ENCODE measurements around the gene ADGRG4. TPM values are rescaled to one million over a fixed set of nuclear protein-coding genes. Genes with fewer than 3 reads are reported as not detected.

ADGRG4 gene
- polyA plus RNA-seq, 2 of the 4 experiments (the other 2 are of a cell fraction): not detected

DNA sequence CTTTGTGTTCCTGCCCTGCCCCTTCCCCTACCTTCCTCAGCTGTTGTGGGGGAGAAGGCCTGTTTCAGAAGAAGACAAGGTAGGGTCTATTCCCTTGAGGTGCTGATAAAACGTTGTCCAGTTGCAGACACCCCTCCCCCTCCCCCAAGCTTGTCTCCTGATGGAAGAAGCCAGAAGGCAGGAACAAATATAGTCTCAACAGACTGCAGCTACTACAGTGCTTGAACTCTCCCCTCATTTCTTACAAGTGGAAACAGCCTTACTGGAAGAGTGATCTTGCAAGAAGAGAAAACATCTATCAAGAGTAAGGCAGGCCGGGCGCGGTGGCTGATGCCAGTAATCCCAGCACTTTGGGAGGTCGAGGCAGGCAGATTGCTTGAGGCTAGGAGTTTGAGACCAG lies 38.5 kb upstream of the ADGRG4 start (continued):
- TF ChIP-seq, protein P1, sequence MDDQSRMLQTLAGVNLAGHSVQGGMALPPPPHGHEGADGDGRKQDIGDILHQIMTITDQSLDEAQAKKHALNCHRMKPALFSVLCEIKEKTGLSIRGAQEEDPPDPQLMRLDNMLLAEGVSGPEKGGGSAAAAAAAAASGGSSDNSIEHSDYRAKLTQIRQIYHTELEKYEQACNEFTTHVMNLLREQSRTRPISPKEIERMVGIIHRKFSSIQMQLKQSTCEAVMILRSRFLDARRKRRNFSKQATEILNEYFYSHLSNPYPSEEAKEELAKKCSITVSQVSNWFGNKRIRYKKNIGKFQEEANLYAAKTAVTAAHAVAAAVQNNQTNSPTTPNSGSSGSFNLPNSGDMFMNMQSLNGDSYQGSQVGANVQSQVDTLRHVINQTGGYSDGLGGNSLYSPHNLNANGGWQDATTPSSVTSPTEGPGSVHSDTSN (IDR thresholded peaks at IDR 0.05): no peak

DNA sequence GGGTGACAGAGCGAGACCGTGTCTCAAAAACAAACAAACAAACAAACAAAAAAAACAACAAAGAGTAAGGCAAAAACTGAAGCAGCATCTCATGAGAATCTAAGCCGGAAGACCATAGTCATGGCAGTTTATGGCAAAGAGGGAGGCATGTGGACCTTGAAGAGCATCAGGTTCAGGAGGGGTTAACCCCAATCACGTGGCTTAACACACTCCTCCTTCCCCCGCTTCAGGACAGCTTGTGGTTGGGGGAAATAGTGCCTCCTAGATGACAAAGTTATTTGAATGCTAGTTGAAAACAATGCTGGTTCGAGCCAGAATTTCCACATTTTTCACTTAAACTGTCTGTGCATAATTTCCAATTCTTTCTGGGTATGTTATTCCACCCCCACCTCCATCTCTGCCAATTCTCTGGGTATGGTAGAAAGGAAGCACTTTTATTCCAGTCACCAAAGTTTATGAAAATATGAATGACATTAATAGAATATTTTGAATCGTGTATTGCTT lies 37.9 kb upstream of the ADGRG4 start:
- Histone ChIP-seq H3K4me3 (no peak overlapping the region), H3K9me3 (no peaks in the 10 kb centered on the region), H3K4me2 (no peak overlapping the region), H3K4me1 (peaks cover 12% of the 10 kb centered on the region), H3K27ac (no peak overlapping the region)
- CTCF ChIA-PET: no interaction called here
- WGBS (ENCODE audit: missing lambda C conversion rate): 68% methylated on average over 7 of the region's 7 CpGs
- TF ChIP-seq TFCP2L1 (CRISPR knock-in tag; IDR thresholded peaks at IDR 0.05): no peak
- no peak for TF ChIP-seq RFX5 (IDR thresholded peaks at IDR 0.05)
- TF ChIP-seq NPAS2 (CRISPR knock-in tag; IDR thresholded peaks at IDR 0.05; ENCODE audit: borderline replicate concordance): no peak
- no peak for TF ChIP-seq KDM1A (IDR thresholded peaks at IDR 0.05; ENCODE audit: low read depth)
- TF ChIP-seq, protein P2, sequence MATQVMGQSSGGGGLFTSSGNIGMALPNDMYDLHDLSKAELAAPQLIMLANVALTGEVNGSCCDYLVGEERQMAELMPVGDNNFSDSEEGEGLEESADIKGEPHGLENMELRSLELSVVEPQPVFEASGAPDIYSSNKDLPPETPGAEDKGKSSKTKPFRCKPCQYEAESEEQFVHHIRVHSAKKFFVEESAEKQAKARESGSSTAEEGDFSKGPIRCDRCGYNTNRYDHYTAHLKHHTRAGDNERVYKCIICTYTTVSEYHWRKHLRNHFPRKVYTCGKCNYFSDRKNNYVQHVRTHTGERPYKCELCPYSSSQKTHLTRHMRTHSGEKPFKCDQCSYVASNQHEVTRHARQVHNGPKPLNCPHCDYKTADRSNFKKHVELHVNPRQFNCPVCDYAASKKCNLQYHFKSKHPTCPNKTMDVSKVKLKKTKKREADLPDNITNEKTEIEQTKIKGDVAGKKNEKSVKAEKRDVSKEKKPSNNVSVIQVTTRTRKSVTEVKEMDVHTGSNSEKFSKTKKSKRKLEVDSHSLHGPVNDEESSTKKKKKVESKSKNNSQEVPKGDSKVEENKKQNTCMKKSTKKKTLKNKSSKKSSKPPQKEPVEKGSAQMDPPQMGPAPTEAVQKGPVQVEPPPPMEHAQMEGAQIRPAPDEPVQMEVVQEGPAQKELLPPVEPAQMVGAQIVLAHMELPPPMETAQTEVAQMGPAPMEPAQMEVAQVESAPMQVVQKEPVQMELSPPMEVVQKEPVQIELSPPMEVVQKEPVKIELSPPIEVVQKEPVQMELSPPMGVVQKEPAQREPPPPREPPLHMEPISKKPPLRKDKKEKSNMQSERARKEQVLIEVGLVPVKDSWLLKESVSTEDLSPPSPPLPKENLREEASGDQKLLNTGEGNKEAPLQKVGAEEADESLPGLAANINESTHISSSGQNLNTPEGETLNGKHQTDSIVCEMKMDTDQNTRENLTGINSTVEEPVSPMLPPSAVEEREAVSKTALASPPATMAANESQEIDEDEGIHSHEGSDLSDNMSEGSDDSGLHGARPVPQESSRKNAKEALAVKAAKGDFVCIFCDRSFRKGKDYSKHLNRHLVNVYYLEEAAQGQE (IDR thresholded peaks at IDR 0.05): no peak
- TF ChIP-seq TP53 (CRISPR knock-in tag; IDR thresholded peaks at IDR 0.05): no peak
- TF ChIP-seq HOXB13 (CRISPR knock-in tag; IDR thresholded peaks at IDR 0.05; ENCODE audit: low read depth): no peak
- TF ChIP-seq, protein P3, sequence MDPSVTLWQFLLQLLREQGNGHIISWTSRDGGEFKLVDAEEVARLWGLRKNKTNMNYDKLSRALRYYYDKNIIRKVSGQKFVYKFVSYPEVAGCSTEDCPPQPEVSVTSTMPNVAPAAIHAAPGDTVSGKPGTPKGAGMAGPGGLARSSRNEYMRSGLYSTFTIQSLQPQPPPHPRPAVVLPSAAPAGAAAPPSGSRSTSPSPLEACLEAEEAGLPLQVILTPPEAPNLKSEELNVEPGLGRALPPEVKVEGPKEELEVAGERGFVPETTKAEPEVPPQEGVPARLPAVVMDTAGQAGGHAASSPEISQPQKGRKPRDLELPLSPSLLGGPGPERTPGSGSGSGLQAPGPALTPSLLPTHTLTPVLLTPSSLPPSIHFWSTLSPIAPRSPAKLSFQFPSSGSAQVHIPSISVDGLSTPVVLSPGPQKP (IDR thresholded peaks at IDR 0.05; ENCODE audit: low read depth, low read length): no peak
- no peak for TF ChIP-seq POLR2A (IDR thresholded peaks at IDR 0.05; ENCODE audit: low read length)
- no peak for TF ChIP-seq BHLHE40 (IDR thresholded peaks at IDR 0.05; ENCODE audit: low read depth, low read length)
- TF ChIP-seq ESRRA (IDR thresholded peaks at IDR 0.05; ENCODE audit: borderline replicate concordance, low read length): no peak
- TF ChIP-seq ZSCAN20 (CRISPR knock-in tag; IDR thresholded peaks at IDR 0.05): no peak
- no peak for TF ChIP-seq HDAC2 (IDR thresholded peaks at IDR 0.05)
- TF ChIP-seq ZFP36 (IDR thresholded peaks at IDR 0.05; ENCODE audit: borderline replicate concordance, partially characterized antibody): no peak
- TF ChIP-seq CBX8 (IDR thresholded peaks at IDR 0.05): no peak
- no peak for TF ChIP-seq JUN (IDR thresholded peaks at IDR 0.05)
- TF ChIP-seq, protein P4, sequence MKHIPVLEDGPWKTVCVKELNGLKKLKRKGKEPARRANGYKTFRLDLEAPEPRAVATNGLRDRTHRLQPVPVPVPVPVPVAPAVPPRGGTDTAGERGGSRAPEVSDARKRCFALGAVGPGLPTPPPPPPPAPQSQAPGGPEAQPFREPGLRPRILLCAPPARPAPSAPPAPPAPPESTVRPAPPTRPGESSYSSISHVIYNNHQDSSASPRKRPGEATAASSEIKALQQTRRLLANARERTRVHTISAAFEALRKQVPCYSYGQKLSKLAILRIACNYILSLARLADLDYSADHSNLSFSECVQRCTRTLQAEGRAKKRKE (CRISPR knock-in tag; IDR thresholded peaks at IDR 0.05; ENCODE audit: low read depth): no peak
- TF ChIP-seq, protein P5, sequence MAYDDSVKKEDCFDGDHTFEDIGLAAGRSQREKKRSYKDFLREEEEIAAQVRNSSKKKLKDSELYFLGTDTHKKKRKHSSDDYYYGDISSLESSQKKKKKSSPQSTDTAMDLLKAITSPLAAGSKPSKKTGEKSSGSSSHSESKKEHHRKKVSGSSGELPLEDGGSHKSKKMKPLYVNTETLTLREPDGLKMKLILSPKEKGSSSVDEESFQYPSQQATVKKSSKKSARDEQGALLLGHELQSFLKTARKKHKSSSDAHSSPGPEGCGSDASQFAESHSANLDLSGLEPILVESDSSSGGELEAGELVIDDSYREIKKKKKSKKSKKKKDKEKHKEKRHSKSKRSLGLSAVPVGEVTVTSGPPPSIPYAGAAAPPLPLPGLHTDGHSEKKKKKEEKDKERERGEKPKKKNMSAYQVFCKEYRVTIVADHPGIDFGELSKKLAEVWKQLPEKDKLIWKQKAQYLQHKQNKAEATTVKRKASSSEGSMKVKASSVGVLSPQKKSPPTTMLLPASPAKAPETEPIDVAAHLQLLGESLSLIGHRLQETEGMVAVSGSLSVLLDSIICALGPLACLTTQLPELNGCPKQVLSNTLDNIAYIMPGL (CRISPR knock-in tag; IDR thresholded peaks at IDR 0.05; ENCODE audit: borderline replicate concordance): no peak
- TF ChIP-seq EHMT2 (IDR thresholded peaks at IDR 0.05; ENCODE audit: low read depth): no peak
- POLR2A ChIA-PET: no interaction called here
- ATAC-seq (no peak), DNase-seq (ENCODE audit: low read depth in 1 of 2, low spot score in 1 of 2) (peak in 1 of 2 experiments; percentile 4), FAIRE-seq (no peak)
